T-helper 2 cell treated with Interferon-gamma antibody and Interleukin-4, amounts not matched to agents 5 μg/mL and 100 μg/mL, for 36 hours (primary cell): Measurements from ENCODE around the gene PI16.
A peak's percentile ranks its signal among the peaks of the same experiment; 100 is the strongest.
"Not testable (repeated sequence)": the region's sequence is repeated elsewhere in the genome, so short reads cannot be mapped to it uniquely, and the experiment has no call there.

Source experiments
- DNase-seq: peaks from one replicate; pipeline ENCODE4 v3.0.0; 2021; ENCODE audit warnings: low spot score
- H3K27ac Mint-ChIP-seq: one replicate; pipeline ENCODE4 v1.8.0; 2021; ENCODE audit warnings: mild to moderate bottlenecking, mixed read lengths
- H3K27me3 Mint-ChIP-seq: one replicate; pipeline ENCODE4 v1.8.0; 2021; ENCODE audit warnings: low read depth, mixed read lengths
- H3K36me3 Mint-ChIP-seq: one replicate; pipeline ENCODE4 v1.8.0; 2021; ENCODE audit warnings: low read depth, mixed read lengths
- H3K4me1 Mint-ChIP-seq: one replicate; pipeline ENCODE4 v1.8.0; 2021; ENCODE audit warnings: low read depth, mixed read lengths
- H3K4me3 Mint-ChIP-seq: one replicate; pipeline ENCODE4 v1.8.0; 2022; ENCODE audit warnings: mild to moderate bottlenecking, moderate library complexity, mixed read lengths
- H3K9me3 Mint-ChIP-seq: one replicate; pipeline ENCODE4 v1.8.0; 2021; ENCODE audit warnings: mixed read lengths

PI16 gene

DNA sequence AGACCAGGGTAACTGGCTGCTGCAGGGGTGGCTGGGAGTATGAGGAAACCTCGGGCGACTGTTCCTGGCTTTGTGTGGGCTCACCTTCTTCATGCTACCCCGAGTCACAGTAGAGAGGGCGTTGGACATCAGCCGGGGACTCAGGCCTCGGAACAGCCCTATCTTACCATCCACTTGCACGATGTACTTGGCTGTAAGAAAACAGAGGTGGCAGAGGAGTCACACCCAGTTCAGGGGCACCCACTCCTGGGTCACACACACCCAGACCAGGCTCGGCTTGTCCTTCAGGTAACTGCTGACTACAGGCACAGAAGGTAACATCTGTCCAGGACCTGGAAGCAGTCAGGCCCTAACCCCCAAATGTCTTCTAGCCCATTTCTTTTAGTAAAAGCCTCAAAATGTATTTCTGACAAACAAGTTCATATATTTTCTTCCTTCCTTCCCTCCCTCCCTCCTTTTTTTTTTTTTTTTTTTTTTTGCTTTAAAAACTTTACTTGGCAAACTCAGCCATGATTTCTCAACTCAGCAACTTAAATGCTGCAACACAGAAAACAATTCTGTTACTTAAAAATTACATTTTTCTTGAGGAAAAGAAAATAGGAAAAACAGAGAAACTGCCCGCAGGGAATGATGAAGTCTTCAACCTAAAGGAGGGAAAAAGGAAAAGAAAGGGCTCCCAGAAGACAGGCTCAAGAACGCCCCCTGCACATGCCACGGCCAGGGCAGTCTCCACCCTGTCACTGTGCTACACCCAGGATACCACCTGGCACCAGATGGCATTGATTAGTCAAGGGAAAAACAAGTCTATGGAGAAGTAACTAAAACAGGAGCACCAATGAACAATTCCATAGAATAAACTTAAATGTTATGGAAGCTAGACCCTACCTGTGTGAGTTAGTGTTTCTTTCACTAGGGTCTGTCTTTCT, 24.1 kb downstream of the PI16 start:
- Mint-ChIP-seq H3K4me3 (no peak overlapping the region), H3K36me3 (peaks cover 57% of the 10 kb centered on the region), H3K27ac (no peak overlapping the region)

DNA sequence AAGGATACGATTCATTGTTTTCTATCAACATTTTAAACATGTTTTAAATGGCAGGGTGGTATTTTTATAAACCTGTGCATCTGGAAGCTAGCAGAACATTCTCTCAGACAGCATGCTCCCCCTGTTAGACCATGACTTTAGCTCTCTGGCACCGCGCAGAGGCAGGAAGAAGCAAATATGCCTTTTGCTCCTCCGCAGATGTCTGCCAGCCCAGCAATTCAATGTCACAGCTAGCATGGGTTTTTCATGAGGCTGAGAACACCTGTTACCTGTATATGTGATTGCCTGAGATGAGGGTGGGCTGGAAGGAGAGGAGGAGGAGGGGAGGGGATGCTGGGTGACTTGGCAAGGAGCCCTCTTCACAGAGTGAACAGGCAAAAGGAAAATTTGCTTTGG, 24.8 kb downstream of the PI16 start:
- Mint-ChIP-seq H3K27ac (peak overlapping the region; percentile 9), H3K4me1 (peaks cover 26% of the 10 kb centered on the region), H3K9me3 (no peaks in the 10 kb centered on the region), H3K4me3 (no peak overlapping the region), H3K36me3 (peaks cover 51% of the 10 kb centered on the region), H3K27me3 (no peaks in the 10 kb centered on the region)
- DNase-seq = no peak

More for the DNA sequence above, 24.1 kb downstream of the PI16 start:
- no peaks in the 10 kb centered on the region for H3K27me3 Mint-ChIP-seq
- H3K4me1 Mint-ChIP-seq = peaks cover 26% of the 10 kb centered on the region
- H3K9me3 Mint-ChIP-seq = no peaks in the 10 kb centered on the region
- DNase-seq = no peak

DNA sequence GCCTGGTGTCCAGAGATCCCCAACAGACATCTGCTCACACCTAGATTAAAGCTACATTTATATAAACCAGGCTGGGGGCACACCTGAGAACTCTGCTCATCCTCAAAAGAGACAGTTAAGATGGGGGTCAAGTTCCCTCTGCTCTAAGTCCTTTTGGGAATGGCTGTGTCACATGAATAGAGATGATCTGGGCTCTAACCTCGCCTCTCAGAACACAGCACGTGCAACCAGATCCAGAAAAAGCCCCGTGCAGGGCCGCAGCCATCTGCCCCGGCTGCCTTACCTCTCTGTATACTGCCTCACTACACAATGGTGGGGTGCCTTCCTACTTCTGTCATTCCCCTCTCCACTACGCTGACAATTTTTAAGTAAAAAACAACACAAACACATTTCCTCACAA, 25.6 kb downstream of the PI16 start:
- Mint-ChIP-seq H3K36me3 (peaks cover 46% of the 10 kb centered on the region), H3K9me3 (no peaks in the 10 kb centered on the region), H3K4me3 (no peak overlapping the region), H3K27ac (peak overlapping the region; percentile 34), H3K4me1 (peaks cover 26% of the 10 kb centered on the region), H3K27me3 (no peaks in the 10 kb centered on the region)
- no peak for DNase-seq

DNA sequence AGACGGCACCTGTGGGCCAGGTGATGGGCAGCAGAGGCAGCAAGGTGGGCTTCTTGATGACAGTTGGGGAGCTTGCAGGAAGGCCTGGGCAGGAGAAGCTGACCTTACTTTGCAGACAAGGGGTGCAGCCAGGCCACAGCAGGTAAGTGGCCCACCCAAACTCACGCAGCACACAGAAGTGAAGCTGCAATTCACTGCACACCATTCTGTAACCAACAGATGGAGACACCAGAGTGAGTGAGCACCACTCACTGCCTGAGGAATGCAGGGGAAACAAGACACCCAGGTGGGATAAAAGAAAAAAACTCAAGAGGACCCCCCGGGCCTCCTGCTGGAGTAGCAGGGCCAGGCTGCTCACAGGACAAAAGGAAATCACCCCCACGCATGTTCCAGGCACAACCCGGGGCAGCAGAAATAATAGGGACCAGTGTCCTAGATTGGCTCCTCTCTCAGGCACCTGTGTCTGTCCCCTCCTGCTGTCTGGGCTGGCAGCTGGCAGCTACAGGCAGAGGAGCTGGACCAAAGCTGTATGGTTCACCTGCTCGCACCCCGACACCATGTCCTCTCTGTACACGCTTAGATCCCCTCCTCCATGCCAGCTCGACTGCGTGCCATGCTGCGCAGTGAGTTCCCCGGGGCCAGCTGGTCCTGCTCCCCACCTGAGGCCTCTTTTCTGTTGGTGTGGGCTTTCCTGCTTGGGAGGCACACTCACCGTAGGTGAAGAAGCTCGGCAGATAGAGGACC, 26.5 kb downstream of the PI16 start:
- H3K27me3 Mint-ChIP-seq = no peaks in the 10 kb centered on the region
- peaks cover 38% of the 10 kb centered on the region for H3K36me3 Mint-ChIP-seq
- DNase-seq = no peak
- no peak overlapping the region for H3K27ac Mint-ChIP-seq
- H3K9me3 Mint-ChIP-seq = no peaks in the 10 kb centered on the region
- no peak overlapping the region for H3K4me3 Mint-ChIP-seq
- peaks cover 26% of the 10 kb centered on the region for H3K4me1 Mint-ChIP-seq

DNA sequence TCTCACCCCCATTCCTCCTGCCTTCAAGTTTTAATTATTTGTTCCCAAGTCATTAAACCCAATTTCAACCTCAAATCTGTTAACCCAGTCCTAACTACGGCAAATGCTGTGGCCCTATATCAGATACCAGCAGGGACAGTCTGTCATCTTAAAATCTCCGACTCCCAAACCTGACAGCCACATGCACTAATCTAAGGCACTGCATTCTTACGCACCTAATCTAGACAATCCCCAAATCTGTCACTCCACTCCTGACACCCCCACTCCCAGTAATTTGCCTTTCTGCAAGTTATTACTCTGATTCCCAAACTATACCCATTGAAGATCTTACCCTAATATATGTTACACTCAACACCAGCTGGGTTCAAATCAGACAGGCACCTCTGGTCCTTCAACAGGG, 29.0 kb downstream of the PI16 start:
- H3K27ac Mint-ChIP-seq = no peak overlapping the region
- H3K27me3 Mint-ChIP-seq = no peaks in the 10 kb centered on the region
- peaks cover 37% of the 10 kb centered on the region for H3K4me1 Mint-ChIP-seq
- H3K4me3 Mint-ChIP-seq = no peak overlapping the region
- no peak for DNase-seq
- H3K9me3 Mint-ChIP-seq = no peaks in the 10 kb centered on the region
- H3K36me3 Mint-ChIP-seq = peaks cover 15% of the 10 kb centered on the region

DNA sequence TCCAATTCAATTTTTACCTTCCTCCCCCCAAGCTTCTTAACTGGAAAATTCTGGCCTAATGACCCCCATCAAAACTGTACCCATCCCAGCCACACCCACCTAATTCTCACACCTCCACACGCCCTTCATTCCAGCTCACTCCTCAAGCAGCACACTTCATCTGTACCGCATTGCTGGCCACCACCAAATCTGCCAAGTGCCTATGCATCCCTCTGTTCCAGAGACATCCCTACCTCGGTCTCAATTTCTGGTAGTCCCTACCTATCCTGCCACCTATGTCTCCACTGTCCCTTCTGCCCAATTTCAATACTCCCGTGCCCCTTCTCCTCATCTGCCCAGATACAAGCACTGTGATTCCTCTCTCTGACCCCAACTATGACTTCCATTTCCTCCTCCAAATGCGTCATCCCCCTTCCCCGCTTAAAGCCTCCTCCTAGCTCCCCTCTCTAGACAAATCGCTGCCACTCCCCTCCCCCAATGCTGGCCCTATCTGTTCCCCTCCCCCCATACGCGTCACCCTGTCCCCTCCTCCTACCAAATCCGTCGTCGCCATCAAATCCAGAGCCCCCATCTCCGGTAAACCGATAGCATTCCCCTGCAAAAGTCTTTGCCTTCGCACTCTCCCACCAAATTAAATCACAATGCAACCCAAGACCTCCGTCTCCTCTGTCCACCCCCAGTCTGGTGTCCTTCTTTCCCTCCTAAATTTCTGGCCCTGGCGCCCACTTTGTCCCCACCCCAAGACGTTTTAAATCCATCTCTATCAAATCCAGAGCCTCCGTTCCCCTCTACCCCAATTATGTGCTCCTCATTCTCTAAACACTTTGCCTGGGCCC, 30.3 kb downstream of the PI16 start:
- Mint-ChIP-seq H3K36me3 (peaks cover 9% of the 10 kb centered on the region), H3K4me1 (peaks cover 28% of the 10 kb centered on the region), H3K27me3 (peaks cover 2% of the 10 kb centered on the region), H3K27ac (no peak overlapping the region), H3K9me3 (no peaks in the 10 kb centered on the region), H3K4me3 (no peak overlapping the region)
- DNase-seq = peak; percentile 37

DNA sequence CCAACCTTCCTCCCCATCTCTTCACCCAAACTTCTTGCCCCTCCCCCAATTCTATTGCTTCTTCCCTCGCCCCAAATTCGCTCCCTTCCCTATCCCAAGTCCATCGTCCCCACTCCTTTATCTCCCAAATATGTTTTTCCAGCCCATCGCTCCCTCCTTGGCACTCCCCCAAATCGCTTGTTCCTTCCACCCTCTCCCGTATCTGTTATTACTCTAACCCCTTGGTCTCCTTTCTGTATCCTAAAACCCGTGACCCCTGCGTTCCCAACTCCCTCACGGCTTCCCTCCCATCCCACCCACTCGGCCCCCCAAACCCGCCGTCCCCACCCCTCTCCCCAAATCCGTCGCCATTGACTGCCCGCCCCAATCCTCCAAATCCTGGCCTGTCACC, 30.9 kb downstream of the PI16 start:
- no peak for DNase-seq
- no peak overlapping the region for H3K27ac Mint-ChIP-seq
- peaks cover 7% of the 10 kb centered on the region for H3K36me3 Mint-ChIP-seq
- H3K4me1 Mint-ChIP-seq = peaks cover 25% of the 10 kb centered on the region
- H3K27me3 Mint-ChIP-seq = peaks cover 2% of the 10 kb centered on the region
- H3K9me3 Mint-ChIP-seq = no peaks in the 10 kb centered on the region
- no peak overlapping the region for H3K4me3 Mint-ChIP-seq

DNA sequence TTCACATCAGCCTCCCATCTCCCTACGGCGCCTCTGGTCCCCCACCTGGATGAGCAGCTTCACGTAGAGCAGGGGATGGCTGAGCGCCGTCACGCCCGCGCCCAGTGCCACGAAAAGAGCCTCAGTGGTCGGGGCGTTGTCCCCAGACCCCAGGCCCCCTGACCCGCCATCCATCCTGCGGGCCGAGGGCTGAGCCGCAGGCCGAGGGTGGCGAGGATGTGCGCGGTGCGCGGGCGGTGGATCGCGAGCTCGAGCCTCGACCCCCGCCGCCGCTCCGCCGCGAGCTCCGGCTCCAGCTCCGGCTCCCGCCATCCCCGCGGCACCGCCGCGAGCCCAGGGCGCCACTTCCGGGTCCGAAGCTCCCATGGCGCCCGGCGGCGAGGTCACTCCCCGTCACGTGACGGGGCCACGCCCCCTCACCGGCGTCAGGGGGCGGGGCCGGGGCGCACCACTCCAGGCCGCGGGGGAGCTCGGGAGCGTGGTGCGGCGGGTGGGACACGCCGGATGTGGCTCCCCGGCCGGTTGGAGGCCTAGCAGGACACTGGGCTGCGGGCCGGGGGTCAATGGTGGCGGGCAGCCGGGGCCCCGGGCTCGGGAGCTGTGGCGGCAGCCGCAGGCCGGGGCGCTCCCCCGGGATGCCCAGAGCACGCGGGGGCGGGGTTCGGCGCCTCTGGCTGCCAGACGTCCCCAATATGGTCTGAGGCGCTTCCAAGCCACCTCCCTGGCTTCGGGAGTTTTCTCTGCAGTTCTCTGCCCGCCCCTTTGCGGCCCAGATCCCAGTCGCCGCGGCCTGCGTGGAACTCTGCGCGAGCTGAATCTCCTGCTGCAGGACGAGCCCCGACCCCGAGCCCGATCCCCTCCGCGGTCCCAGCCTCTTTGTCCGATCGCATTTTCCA, 31.5 kb downstream of the PI16 start, which contains the start of gene MTCH1:
TSS of gene MTCH1 (minus strand) at position 389 of the 896 bp plus-strand sequence. CDS start at position 366, 23 bp downstream.
- Mint-ChIP-seq H3K36me3 (peaks cover 5% of the 10 kb centered on the region), H3K9me3 (no peaks in the 10 kb centered on the region), H3K27ac (peak within 1 kb of the TSS; percentile 98), H3K4me3 (peak within 1 kb of the TSS; percentile 99), H3K4me1 (peaks cover 19% of the 10 kb centered on the region), H3K27me3 (peaks cover 8% of the 10 kb centered on the region)
- DNase-seq = peak; percentile 89

DNA sequence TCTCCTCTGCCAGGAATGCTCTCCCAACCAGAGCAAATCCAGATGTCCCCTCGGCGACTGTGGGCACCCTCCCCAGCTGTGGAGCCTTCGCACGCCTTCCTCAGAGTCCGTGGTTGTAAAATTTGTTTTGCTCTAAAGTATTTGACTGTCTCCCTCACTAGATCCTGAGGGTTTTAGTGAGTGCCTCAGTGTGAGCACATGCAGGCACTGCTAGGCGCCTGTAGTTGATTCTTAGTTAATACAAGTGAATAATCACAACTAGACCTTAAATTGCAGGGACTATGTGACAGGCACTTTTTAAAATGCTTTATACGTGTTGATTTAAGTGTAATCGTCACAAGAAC, 32.1 kb downstream of the PI16 start:
- Mint-ChIP-seq H3K9me3 (no peaks in the 10 kb centered on the region), H3K27me3 (peaks cover 9% of the 10 kb centered on the region), H3K36me3 (peaks cover 4% of the 10 kb centered on the region), H3K27ac (peak overlapping the region; percentile 98), H3K4me3 (peak overlapping the region; percentile 99), H3K4me1 (peaks cover 17% of the 10 kb centered on the region)
- no peak for DNase-seq

DNA sequence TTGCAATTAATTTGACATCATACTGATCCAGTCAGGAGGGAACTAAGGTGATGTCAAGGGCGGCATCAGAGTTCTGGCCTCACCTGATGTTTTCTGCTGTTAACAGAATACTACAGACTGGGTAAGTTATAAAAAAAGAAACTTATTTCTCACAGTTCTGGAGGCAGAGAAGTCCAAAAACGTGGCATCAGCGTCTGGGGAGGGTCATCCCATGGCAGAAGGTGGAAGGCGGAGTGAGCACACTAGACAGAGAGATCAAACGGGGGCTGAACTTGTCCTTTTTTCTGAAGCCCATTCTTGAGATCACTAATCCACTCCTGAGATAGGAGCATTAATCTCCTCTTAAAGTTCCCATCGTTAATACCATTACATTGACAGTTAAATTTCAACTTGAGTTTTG, 34.7 kb downstream of the PI16 start:
- Mint-ChIP-seq H3K36me3 (no peaks in the 10 kb centered on the region), H3K27me3 (peaks cover 23% of the 10 kb centered on the region), H3K27ac (no peak overlapping the region), H3K4me1 (peaks cover 13% of the 10 kb centered on the region), H3K9me3 (no peaks in the 10 kb centered on the region), H3K4me3 (no peak overlapping the region)
- DNase-seq = no peak

DNA sequence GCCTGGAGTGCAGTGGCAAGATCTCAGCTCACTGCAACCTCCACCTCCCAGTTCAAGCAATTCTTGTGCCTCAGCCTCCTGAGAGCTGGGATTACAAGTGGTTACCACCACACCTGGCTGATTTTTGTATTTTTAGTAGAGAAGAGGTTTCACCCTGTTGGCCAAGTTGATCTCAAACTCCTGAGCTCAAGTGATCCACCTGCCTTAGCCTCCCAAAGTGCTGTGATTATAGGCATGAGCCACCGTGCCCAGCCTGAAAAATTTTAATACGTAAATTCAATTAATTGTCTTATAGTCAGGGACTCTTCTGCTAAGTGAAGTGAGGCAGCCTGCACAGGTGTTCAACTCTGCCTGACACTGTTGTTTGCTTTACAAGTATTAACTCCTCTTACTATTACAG, 35.9 kb downstream of the PI16 start:
- H3K36me3 Mint-ChIP-seq, H3K27ac Mint-ChIP-seq: not testable (repeated sequence)

DNA sequence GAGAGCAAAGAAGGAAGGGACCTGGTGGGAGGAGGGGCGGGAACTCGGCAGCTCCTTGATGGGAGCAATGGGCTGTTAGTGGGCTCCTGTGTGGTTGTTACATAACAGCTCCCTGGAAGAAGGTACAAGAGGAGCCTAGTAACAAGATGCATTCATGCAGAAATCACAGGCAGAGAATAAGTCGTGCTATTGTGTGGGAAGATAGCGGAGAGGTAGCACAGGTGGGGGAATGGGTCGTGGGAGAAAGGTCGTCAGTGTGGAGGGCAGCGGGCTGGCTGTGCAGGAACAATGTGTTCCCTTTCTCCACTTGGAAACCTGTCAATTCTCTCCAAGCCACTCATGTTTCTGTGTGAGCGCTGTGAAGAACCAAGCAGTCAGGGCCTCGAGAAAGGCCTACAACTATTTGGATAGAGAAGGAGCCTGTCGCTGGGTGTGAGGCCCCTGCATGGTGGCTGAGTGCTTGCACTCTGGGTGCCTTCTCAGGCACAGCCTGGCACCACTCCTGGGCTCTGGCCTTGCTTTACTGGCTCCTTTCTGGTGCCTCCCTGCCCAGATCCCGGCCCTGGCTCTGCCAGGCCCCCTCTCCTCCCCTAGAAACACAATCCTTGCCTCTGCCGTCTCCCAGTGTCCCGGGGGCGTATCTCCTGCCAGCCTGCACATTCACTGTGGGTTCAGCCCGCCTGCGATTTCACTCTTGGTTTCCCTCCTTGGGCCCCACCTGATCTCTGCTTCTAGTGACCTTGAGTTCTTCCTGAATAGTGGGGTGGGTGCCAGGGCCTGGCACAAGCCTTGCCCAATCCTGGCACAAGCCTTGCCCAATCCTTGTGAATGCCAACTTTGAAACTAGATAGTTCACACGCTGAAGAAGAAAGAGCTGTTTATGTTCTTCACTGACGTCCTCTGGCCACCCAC, 43.5 kb downstream of the PI16 start:
- no peak for DNase-seq
- Mint-ChIP-seq H3K4me3 (no peak overlapping the region), H3K4me1 (no peaks in the 10 kb centered on the region), H3K36me3 (no peaks in the 10 kb centered on the region), H3K27me3 (peaks cover 31% of the 10 kb centered on the region), H3K9me3 (no peaks in the 10 kb centered on the region), H3K27ac (no peak overlapping the region)

More for the DNA sequence above, 35.9 kb downstream of the PI16 start:
- Mint-ChIP-seq H3K27me3 (peaks cover 31% of the 10 kb centered on the region), H3K4me1 (peaks cover 13% of the 10 kb centered on the region)
- H3K9me3 Mint-ChIP-seq, H3K4me3 Mint-ChIP-seq, DNase-seq: not testable (repeated sequence)
